HG02763 (cell line): ENCODE measurements around the gene METTL24.

Experiments used
- ATAC-seq: cut with Tn5 transposase; IDR thresholded peaks from one replicate; pipeline ENCODE4 v1.9.1; 2021; ENCODE audit warnings: mild to moderate bottlenecking, moderate library complexity; ENCODE audit not compliant: unreplicated experiment

The METTL24 gene

DNA sequence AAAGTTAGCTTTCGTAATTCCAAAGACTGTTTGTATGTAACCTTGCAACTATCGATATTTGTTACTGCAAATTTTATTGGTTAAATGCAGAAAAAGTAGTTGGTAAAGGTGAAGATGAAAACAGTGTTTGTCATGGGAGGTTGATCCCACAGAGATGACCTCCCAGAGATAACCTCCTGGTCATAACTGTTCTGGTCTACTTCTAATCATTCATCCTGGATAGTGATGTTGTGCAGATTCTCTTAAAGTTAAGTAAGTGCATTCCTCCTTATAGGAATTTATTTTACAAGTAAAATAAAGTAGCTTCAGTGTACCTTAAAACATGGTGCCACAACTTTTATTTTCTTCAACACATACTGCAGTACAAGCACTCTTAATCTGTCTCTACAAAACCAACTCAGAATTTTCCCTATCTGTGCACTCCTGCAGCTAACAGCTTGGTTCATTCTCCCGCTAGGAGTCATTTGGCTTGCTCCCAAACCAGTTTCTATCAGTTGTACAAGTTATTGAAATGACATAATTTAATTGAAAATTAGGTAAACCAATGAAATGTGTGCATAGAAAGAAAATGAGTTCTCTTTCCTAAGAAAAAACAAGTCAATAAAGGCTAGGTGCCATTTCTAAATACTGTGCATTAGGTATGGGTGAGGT, 19.2 kb downstream of the METTL24 start:
- ATAC-seq: no peak

DNA sequence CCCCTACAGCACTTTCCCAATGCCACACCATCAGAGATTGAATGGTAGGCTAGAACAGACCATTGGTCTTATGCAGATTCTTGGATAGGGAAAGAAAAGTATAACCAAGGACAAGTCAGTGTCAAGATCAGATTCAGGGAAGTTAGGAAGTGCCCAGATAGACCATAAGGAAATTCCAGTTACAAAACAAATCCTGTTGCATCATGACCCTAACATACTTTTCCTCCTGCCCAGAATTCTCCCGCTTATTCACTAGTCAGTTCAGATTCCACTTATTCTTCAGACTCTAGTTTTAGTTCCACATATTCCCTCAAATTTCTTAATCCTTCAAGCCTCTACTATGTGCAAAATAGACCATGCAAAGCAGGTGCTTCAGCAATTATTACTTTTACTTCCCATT, 20.7 kb downstream of the METTL24 start:
- no peak for ATAC-seq

DNA sequence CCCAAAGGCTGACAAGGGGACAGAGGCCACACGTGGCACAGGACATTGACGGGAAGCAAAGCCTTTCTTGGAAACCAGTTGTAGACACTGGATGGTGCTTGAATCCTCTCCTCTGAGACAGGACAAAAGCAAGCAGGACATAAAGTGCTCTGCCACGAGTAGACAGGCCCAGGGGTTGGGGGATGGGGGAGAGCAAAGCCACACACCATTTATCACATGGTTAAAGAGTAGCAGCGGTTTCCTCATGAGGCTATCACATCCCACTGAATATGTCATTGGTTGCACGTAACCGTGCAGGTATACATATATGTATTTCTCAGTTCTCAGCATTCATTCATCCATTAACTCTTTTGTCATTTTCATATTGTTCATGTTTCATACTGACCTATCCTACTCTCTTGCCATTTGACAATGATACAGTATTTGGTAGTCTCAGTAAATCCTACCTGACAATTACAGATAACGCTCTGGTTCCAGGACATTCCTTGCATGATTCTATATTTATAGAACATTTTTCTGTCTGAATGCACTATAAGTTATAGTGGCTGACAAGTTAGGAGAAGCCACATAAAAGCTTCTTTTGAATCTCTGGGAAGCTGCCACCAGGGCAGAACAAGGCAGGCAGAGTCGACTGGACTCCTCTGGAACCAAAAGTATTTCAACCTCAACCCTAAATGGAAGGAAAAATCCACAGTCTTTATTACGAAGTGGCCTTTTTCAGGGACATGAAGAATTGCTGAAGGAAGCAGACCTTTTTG, 23.5 kb downstream of the METTL24 start:
- no peak for ATAC-seq

DNA sequence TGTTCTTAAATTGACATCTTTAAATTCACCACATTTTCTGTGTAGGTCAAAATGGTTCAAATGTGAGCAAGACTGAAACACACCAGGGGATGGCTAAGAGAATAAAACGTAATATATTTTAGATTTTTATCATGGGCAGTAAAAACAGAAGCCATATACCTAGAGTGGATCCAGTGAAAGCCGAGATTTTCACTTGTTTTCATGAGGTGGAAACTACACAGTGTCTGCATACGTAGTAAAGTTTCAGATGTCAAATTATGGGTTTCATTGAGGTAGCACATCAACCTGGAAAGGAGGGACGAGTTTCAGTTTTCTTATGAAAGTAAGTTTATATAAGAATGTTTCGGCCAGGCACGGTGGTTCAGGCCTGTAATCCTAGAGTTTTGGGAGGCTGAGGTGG, 25.9 kb downstream of the METTL24 start:
- no peak for ATAC-seq

DNA sequence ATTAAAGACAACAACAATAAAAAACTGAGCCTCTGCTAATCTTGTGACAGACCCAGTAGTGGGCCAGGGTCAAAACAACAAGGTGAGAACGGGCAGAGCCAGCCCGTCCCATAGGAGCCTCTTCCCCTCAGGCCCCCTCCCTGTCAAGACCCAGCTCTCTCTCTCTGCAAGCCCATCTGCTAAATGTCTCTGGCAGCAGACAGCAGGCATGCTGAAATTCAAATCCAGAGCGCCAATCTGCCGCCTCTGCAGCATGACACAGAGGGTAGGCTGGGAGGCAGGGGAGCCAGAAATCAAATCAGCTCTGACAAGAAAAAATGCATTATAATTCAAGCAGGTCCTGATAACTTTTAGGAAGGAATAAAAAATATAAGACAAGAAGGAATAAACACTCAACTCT, 26.3 kb downstream of the METTL24 start:
- no peak for ATAC-seq

DNA sequence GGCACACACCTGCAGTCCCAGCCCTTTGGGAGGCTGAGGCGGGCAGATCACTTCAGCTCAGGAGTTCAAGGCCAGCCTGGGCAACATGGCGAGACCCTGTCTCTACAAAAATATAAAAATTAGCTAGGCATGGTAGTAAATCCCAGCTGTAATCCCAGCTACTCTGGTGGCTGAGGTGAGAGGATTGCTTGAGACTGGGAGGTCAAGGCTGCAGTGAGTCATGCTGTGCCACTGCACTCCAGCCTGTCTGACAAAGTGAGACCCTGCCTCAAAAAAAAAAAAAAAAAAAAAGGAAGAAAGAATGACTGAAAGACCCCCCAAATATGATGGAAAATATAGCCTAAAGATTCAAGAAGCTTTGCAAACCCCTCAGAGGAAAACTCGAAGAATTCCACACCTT, 26.8 kb downstream of the METTL24 start:
- no peak for ATAC-seq

DNA sequence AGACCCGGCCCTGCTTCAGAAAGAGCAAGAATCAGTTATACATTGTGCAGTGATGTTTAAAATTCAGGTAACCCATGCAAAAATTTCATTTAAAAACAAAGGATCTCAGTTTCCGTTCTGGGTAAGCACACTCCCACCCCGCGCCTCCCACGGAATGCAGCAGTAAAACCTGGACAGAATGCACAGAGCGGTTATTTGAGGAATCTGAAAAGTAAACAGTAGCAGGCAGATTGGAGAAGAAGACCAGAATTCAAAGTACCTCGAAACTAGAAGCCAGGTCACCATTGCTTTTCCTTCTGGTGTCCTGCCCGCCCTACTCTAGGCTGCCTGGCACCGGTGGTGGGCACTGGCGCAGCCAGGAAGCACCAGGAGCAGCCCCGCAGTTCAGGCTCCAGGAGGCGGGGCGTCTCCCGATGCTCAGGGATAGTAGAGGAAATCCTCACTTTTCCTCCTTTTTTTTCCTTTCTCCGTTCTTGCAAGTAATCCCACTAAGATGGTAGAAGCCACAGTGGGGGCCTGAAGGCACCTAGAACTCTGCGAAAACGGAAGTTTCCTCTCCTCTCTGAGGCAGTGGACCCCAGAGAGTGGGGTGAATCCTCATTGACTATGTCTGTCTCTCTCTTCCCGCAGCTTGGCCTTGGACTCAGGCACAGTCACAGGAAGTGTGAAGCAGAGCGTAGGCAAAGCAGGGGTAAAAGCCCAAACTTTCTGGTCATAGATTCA, 28.3 kb downstream of the METTL24 start:
- ATAC-seq: no peak

DNA sequence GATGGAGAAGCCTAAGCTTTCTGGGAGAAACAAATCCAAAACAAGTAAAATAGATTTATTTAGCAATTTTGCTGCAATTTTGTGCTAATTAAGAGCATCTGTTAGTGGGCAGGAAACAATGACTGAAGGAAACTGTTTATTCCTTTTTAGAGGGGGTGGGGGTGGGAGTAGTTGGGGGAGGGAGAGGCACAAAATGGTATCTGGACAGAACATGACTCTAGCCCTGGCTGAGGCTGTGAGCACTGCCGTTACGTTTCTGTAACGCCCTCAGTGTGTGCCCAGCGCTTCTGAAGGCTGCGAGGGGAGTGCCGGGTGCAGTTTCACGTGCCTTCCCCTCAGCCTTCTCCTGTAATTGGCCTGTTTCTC, 28.8 kb downstream of the METTL24 start:
- no peak for ATAC-seq

DNA sequence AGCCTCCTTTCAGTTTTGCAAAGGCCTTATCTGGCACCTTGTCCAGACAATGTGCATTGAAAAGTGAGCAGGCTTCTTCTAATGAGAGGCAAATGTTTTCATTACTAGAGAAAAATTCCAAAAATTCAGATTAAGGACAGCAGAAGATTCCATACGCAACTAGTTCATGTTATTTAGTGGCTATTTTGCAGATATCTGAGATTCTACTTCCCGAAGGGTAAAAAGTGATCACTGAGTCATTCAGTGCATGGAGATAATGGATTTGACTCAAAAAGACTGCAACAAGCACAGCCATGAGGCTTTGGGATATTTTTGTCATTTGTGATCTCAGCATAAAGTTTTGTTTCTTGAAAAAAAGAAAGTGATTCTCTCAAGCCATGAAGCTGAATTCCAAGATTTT, 29.9 kb downstream of the METTL24 start:
- no peak for ATAC-seq

DNA sequence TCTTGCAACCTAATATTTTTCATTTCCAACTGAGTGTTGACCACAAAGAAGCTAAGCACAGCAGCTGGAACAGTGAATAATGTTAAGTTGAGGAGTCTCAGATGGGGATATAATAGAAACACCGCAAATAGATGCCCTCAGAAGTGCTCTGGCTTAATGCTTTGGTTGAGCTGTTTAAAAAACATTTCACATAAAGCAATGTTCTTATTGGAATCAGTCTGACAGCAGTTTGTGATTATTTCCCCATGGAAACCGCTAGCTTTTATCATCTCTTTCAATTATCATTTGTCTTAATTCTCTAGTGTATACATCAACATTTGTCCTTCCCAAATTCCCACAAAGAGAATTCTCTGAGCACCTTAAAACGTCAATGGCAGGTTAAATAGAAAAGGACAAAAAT, 30.8 kb downstream of the METTL24 start:
- ATAC-seq: no peak

DNA sequence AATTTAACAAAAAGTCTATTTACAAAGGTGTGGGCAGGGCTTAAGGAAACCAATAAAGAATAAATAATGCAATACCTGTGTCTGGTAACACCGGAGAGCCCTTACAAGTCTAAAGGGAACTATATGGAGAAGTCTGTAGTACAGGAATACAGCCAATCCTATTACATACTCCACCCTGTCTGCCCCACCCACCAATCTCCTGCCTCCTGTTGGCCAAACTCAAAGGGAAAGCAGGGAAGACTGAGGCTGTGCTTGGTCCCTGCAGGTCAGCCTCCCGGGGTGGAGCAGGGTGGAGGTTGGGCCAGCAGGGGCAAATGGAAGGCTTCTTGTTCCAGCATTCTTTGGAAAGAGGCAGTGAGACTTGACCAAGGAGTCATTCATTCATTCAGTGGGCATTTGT, 31.5 kb downstream of the METTL24 start:
- ATAC-seq: no peak

DNA sequence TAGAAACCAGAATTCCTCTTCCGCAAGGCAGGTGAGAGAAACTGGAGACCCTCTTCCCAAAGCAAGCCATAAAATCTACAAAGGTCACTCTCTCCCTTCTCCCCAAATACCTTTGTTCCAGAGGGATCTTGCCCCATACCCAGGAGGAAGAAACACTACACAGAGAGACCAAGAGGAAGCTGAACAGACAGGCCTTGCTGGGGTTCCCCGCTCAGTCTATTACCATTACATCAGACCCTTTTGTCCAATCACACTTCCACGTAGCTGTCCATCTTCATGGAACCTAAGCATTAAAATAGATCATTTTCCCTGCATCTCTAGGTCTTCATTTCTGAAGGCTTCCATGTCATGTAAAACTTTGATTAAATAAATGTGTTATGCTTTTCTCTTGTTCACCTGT, 32.1 kb downstream of the METTL24 start:
- no peak for ATAC-seq

DNA sequence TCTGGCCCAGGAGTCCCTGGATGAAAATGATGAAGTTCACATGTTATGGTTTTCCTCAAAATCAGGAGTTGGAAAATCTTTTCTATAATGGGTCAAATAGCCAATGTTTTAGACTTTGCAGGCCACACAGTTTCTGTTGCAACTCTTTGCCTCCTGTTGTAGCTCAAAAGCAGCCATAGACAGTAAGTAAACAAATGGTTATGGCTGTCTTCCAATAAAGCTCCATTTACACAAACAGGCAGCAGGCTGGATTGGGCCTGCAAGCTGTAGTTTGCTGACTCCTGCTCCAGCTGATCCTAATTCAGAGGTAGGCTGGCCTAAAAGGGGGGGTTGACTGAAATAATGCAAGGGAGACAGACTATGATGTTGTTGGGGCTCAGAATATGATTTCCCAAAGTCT, 33.0 kb downstream of the METTL24 start:
- no peak for ATAC-seq

DNA sequence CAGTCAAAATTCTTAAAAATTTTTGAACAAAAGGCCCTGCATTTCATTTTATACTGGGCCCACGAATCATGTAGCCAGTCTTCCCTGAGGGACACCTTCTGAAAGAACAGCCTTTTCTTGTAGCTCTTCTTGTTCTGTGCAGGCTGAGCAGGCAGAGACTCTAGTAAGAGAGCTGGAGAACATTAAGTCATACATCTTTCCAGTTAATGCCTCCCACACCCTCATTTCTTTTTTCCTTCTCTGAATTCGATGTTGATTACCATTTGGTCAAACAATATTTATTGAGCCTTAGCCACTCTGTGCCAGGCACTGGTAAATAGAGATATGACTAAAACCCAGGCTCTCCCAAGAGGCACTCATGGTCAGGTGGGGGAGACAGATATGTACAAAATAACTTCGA, 33.6 kb downstream of the METTL24 start:
- no peak for ATAC-seq

DNA sequence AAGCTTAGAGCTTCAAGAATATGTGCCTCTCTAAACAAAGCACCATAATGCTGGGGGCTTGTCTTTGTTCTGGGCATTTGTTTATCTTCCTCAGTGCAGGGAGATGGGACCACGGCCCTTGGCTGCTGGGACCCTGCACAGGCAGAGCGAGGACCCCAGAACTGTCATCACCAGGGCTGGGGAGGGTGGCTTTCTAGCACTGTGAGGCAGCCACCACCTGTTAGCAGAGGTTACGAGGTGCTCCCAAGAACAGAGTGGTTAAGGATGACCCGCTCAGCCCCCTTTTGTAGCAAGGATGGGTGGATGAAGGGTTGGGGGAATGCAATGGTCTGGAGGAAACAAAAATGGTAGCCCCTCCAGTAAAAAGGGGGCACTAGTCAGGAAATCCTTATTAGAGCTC, 34.9 kb downstream of the METTL24 start:
- ATAC-seq: no peak

DNA sequence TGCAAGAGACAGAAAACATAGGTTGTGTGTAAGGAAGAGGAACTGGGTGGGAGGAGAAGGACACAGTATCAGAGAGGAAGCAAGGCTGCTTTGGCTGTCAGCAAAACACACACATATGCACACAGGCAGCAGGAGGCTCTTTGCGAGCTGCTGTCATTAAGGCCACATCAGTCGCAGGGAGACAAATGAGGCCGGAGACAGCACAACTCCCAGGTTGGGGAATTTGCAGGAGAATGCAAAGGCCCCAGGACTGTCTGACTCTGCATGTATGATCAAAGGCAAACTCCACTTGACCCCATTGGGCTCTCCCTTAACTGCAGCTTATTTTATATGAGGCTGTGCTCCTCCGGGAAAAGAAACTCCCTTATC, 35.3 kb downstream of the METTL24 start:
- no peak for ATAC-seq

DNA sequence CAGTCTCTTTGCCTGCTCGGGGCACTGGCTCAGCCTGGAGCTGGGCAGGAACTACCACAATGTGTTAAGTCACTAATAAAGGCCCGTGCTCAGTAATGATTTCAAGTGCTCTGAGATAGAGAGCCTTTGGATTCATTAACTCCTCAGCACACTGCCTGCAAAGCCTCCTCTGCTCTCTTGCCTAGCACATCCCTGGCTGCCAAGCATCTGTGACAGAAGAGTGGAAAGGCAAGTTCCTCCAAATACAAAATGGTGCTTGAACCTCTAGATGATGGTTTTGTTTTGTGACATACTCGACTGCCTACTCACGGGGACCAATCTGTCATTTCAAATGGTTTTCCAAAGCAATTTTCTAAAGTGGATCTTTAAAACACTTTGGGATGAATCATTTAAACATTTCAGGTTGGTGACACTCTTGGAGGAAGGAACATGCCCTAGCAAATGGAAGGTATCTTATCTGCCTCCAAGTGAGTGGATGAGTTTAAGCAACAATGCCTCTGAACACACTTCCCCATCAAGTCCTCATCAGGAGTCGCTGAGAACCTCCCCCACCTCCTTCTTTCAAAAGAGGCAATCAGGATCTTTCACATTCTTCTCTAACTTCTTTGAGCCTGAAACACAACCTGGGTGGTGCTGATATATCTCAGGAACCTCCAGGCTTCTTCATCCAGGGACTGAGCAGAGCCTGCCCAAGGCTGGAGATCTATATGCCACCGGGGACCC, 35.8 kb downstream of the METTL24 start:
- no peak for ATAC-seq

DNA sequence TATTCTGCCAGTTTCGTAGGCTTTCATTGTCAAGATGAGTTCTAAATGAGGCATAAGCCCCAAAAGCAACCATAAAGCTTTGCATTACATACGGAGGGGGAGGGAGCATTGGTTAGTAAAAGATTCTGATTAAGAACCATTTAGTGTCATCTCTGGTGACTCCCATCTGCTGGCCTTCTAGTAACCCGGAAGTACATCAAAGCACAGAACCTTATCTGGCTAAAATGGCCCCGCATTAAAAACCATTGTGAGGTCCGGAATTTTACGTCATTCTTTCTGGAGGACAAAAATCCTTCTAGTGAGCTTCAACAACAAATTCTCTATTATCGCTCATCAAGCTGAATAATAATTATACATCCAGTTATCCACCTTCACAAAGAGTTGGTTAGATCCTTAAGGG, 37.8 kb downstream of the METTL24 start:
- ATAC-seq: no peak

DNA sequence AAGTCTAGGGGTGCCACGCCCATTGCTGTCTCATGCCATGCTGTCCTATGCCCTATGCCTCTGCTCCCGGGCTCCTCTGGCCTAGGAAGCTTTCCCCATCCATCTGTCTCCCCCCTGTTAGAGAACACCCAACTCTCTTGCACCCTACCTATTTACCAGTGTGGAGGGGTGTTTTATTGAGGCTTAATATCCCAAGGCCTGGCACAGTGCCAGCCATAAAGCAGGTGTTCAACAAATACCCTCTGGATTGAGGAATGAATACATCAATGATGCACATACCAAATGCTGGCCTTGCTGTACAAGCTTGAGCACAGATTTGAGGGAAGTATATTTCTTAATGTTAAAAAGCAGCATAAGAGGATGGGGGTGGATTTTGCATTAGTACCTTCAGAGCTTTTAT, 38.3 kb downstream of the METTL24 start:
- no peak for ATAC-seq

DNA sequence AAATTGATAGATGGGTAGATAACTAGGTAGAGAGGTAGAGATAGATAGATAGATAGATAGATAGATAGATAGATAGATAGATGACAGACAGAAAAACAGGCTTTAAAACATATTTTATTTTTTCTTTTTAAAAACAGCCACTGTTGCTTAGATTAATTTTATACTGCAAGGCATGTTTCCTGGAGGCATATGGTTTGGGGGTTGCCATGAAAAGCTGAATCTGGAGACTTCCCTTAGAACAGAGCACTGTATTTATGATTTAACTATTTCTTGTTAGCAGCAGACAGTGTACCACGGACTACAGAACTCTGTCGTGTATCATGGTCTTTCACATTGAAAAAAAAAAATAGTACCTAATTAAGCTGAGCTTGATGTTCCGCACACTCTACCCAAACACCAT, 38.8 kb downstream of the METTL24 start:
- ATAC-seq: no peak

DNA sequence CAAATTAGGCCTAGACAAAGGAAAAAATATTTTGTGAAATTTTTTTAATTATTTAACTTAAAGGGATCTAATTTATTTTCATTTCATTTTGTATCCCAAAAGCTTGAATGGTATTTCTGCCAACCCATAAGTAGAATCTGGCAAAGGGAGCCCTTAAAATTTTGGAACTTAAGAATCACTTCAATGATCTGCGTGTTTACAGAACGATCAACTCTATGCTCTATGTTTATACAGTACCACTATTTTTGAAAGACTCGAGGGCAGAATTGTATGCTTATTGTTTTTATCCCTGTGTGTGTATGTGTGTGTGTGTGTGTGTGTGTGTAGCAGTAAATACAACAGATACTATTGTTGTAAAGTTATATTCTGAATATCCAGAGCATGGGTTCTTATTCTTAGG, 39.2 kb downstream of the METTL24 start:
- ATAC-seq: no peak

DNA sequence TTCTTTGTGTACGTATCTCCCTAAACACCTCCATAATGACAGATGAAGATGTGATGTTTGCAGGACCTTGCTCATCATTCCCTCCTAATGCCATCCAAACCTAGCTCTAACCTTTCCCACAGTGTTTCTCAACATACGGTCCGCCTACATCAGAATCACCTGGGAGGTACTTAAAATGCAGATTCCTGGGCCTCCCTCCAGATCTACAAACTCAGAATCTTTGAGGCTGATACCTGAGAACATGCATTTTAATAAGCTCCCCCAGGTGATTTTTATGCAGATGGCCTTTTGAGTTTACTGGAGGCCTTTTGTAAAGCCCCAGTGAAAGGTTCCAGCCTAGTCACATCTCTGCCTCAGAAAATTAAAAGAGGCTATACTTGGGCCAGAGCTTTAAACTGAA, 40.5 kb downstream of the METTL24 start:
- no peak for ATAC-seq
